HG03108 (cell line): ENCODE data around the gene ATP5F1E.
"Not testable (repeated sequence)": the region's sequence is repeated elsewhere in the genome, so short reads cannot be mapped to it uniquely, and the experiment has no call there.

Experiments used
- ATAC-seq: cut with Tn5 transposase; IDR thresholded peaks from one replicate; pipeline ENCODE4 v1.9.1; 2021; ENCODE audit warnings: moderate library complexity; ENCODE audit not compliant: unreplicated experiment

The ATP5F1E gene

GRCh38 chr20:58992911-58993310, 39.2 kb downstream of the ATP5F1E start:
- ATAC-seq = no peak

GRCh38 chr20:58991715-58992114, 40.4 kb downstream of the ATP5F1E start:
- ATAC-seq = no peak

- no peak for ATAC-seq
These were observed 41.3 kb downstream of the ATP5F1E start for GRCh38 chr20:58990651-58991445.

GRCh38 chr20:58989196-58989595, 42.9 kb downstream of the ATP5F1E start:
- no peak for ATAC-seq

GRCh38 chr20:58988565-58988882, 43.6 kb downstream of the ATP5F1E start:
- ATAC-seq = no peak

GRCh38 chr20:58987790-58988564, 44.2 kb downstream of the ATP5F1E start:
- no peak for ATAC-seq

GRCh38 chr20:58986968-58987517, 45.1 kb downstream of the ATP5F1E start:
- no peak for ATAC-seq

- ATAC-seq = no peak
These were observed 45.7 kb downstream of the ATP5F1E start for GRCh38 chr20:58986286-58986967.

- ATAC-seq = no peak
These were observed 46.5 kb downstream of the ATP5F1E start for GRCh38 chr20:58985656-58986055.

- ATAC-seq = no peak
These were observed 47.4 kb downstream of the ATP5F1E start for GRCh38 chr20:58984691-58985090.

GRCh38 chr20:58983115-58983468, 49.0 kb downstream of the ATP5F1E start:
- ATAC-seq = not testable (repeated sequence)

GRCh38 chr20:58982406-58983114, 49.6 kb downstream of the ATP5F1E start:
- no peak for ATAC-seq

GRCh38 chr20:58981628-58982364, 50.3 kb downstream of the ATP5F1E start:
- no peak for ATAC-seq

- ATAC-seq = peak; percentile 64
These were observed 51.2 kb downstream of the ATP5F1E start, which contains the start of gene NELFCD for GRCh38 chr20:58980711-58981627. NELFCD (plus strand) TSS chr20:58981256; CDS start chr20:58981310, 54 bp downstream.

- no peak for ATAC-seq
These were observed 53.6 kb downstream of the ATP5F1E start for GRCh38 chr20:58978351-58979190.

- no peak for ATAC-seq
These were observed 55.9 kb downstream of the ATP5F1E start for GRCh38 chr20:58976061-58976730.
